Natural killer cell (primary cell): ENCODE data around the gene NRBF2. TPM values are rescaled to one million over a fixed set of nuclear protein-coding genes. Genes with fewer than 3 reads are reported as not detected.

Experiments used
- ATAC-seq, 3 donors: fragments of 150-1000 bp in 2 of 3; fragments of 200-7000 bp in 1 of 3; cut with Tn5 transposase; 1 replicate in 1 of 3; 2 replicates in 2 of 3; pipeline ENCODE4 v1.10.0; 2021; ENCODE audit warnings: mild to moderate bottlenecking in 2 of 3, moderate library complexity in 2 of 3
- DNase-seq, 2 donors: peaks; one replicate each; pipeline versions ENCODE4 v3.0.0 to v3.0.0-alpha.2; 2013 to 2021; ENCODE audit warnings: mixed read lengths in 1 of 2
- H3K27ac ChIP-seq: one replicate; pipeline ENCODE4 v1.5.1; 2013; ENCODE audit warnings: mild to moderate bottlenecking, low read length
- H3K27me3 ChIP-seq: one replicate; pipeline ENCODE4 v1.6.1; 2013; ENCODE audit warnings: low read length; ENCODE audit not compliant: control insufficient read depth, insufficient read depth
- H3K36me3 ChIP-seq: one replicate; pipeline ENCODE4 v1.6.1; 2013; ENCODE audit warnings: low read length; ENCODE audit not compliant: control insufficient read depth, insufficient read depth
- H3K4me1 ChIP-seq: one replicate; pipeline ENCODE4 v1.6.1; 2013; ENCODE audit warnings: low read length; ENCODE audit not compliant: control insufficient read depth, insufficient read depth
- H3K4me3 ChIP-seq: one replicate; pipeline ENCODE4 v1.5.1; 2013; ENCODE audit warnings: low read length
- H3K9me3 ChIP-seq: one replicate; pipeline ENCODE4 v1.6.1; 2013; ENCODE audit warnings: low read length; ENCODE audit not compliant: control insufficient read depth, insufficient read depth
- H3K27ac Mint-ChIP-seq, 2 donors: one replicate each; pipeline ENCODE4 v1.8.0; 2022; ENCODE audit warnings: mild to moderate bottlenecking in 2 of 2, mixed read lengths in 2 of 2, moderate library complexity in 1 of 2
- H3K27me3 Mint-ChIP-seq, 2 donors: one replicate each; pipeline ENCODE4 v1.8.0; 2022; ENCODE audit warnings: low read depth in 2 of 2, mixed read lengths in 2 of 2
- H3K36me3 Mint-ChIP-seq: one replicate; pipeline ENCODE4 v1.8.0; 2022; ENCODE audit warnings: mixed read lengths
- H3K4me1 Mint-ChIP-seq, 2 donors: one replicate each; pipeline ENCODE4 v1.8.0; 2022; ENCODE audit warnings: mixed read lengths in 2 of 2
- H3K4me3 Mint-ChIP-seq: one replicate; pipeline ENCODE4 v1.8.0; 2022; ENCODE audit warnings: mild to moderate bottlenecking, moderate library complexity, mixed read lengths
- H3K9me3 Mint-ChIP-seq, 2 donors: one replicate each; pipeline ENCODE4 v1.8.0; 2022; ENCODE audit warnings: mixed read lengths in 2 of 2
- WGBS: methylation state at CpG from one replicate; pipeline ENCODE4 v1.1.7; 2013; ENCODE audit warnings: missing lambda C conversion rate; ENCODE audit not compliant: insufficient coverage; 5-methylcytosine and 5-hydroxymethylcytosine counted together
- intact Hi-C: fragments of 100-400 bp; cut with micrococcal nuclease; formaldehyde crosslinking; loops from one replicate; pipeline ENCODE4 v1.14.2; 2022
- total RNA-seq, 4 donors: library from RNA; stranded (reverse); fragments of 120-200 nt in 1 of 4; gene quantifications; one replicate each; pipeline versions ENCODE4 v1.2.3 to v1.2.4, GENCODE V29; 2013 to 2022
- TF ChIP-seq, protein P1 (sequence below): fragments of 200-600 bp; IDR thresholded peaks from one replicate; pipeline ENCODE4 v1.8.0; 2022; ENCODE audit warnings: antibody characterized with exemption

The NRBF2 gene
- total RNA-seq, 3 donors from 2014 or later (not counting 1 experiment from before 2014, with no cell fraction given), result 17.7 to 21.3 (median 18.2) TPM

DNA sequence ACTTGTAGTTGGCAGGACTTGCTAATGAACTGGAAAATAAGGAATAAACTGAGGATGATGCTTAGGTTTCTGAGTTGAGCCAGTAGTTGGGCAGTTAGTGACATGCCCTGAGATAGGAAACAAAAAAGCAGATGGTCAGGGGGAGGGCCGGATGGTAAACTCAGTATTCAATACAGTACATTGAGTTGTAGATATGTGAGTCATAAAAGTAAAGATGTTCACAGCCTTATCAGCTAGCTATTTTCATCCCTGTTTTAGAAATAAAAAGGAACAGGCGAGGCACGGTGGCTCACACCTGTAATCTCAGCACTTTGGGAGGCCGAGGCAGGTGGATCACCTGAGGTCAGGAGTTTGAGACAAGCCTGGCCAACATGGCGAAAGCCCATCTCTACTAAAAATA is 22.2 kb upstream of the NRBF2 start:
- no peak overlapping the region for H3K27ac ChIP-seq
- no peaks in the 10 kb centered on the region for H3K36me3 ChIP-seq
- no peaks in the 10 kb centered on the region for H3K27me3 ChIP-seq
- H3K36me3 Mint-ChIP-seq, result no peaks in the 10 kb centered on the region
- peaks cover 15 to 26% of the 10 kb centered on the region in 2 donors for H3K27me3 Mint-ChIP-seq
- intact Hi-C loops, result no loop called here
- DNase-seq (no peak), ATAC-seq (no peak)
- 85% methylated on average over 5 of the region's 5 CpGs for WGBS
- no peaks in the 10 kb centered on the region for H3K9me3 Mint-ChIP-seq
- no peaks in the 10 kb centered on the region for H3K4me1 ChIP-seq
- H3K9me3 ChIP-seq, result no peaks in the 10 kb centered on the region
- H3K27ac Mint-ChIP-seq, result no peak overlapping the region
- no peak overlapping the region for H3K4me3 Mint-ChIP-seq
- no peaks in the 10 kb centered on the region for H3K4me1 Mint-ChIP-seq
- TF ChIP-seq, protein P1, sequence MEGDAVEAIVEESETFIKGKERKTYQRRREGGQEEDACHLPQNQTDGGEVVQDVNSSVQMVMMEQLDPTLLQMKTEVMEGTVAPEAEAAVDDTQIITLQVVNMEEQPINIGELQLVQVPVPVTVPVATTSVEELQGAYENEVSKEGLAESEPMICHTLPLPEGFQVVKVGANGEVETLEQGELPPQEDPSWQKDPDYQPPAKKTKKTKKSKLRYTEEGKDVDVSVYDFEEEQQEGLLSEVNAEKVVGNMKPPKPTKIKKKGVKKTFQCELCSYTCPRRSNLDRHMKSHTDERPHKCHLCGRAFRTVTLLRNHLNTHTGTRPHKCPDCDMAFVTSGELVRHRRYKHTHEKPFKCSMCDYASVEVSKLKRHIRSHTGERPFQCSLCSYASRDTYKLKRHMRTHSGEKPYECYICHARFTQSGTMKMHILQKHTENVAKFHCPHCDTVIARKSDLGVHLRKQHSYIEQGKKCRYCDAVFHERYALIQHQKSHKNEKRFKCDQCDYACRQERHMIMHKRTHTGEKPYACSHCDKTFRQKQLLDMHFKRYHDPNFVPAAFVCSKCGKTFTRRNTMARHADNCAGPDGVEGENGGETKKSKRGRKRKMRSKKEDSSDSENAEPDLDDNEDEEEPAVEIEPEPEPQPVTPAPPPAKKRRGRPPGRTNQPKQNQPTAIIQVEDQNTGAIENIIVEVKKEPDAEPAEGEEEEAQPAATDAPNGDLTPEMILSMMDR, result no peak
- no peak overlapping the region for H3K4me3 ChIP-seq

DNA sequence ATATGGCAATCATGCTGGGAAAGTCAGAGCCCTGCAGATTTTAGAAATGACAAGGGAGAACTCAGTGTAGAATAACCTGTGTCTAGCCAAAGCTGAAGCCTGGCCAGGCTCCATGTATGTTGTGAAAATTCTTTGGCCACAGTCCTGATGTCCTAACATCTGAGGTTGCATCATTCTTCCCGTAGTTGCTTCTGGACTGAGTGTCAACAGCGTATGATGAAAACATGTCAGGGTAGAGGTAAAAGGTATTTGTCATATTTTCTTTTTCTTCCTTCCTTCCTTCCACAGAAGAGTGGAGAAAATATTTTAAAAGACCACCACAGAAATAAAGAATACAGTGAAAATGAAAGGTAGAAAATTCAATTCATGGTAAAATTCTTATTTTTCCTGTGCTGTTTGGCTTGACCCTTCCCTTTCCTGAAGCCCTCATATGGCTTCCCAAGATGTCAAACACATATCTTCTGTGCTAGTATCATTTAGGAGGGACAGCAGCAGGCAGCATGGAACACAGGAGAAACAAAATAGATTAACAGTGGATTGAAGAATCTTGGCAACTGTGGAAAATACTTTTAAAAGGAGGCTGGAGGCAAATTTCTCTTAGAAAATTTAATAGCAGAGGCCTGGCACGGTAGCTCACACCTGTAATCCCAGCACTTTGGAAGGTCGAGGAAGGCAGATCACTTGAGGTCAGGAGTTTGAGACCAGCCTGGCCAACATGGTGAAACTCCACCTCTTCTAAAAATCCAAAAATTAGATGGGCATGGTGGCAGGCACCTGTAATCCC is 18.9 kb upstream of the NRBF2 start:
- Histone ChIP-seq H3K9me3 (no peaks in the 10 kb centered on the region), H3K27ac (no peak overlapping the region), H3K27me3 (no peaks in the 10 kb centered on the region), H3K4me1 (no peaks in the 10 kb centered on the region), H3K36me3 (no peaks in the 10 kb centered on the region), H3K4me3 (no peak overlapping the region)
- H3K9me3 Mint-ChIP-seq, result no peaks in the 10 kb centered on the region
- WGBS, result 82% methylated on average over 3 of the region's 4 CpGs
- TF ChIP-seq, protein P1, result no peak
- peaks cover 8 to 15% of the 10 kb centered on the region in 2 donors for H3K27me3 Mint-ChIP-seq
- DNase-seq, result no peak
- no peak overlapping the region for H3K4me3 Mint-ChIP-seq
- H3K36me3 Mint-ChIP-seq, result no peaks in the 10 kb centered on the region
- no peaks in the 10 kb centered on the region for H3K4me1 Mint-ChIP-seq
- intact Hi-C loops, result no loop called here
- H3K27ac Mint-ChIP-seq, result no peak overlapping the region
- no peak for ATAC-seq

DNA sequence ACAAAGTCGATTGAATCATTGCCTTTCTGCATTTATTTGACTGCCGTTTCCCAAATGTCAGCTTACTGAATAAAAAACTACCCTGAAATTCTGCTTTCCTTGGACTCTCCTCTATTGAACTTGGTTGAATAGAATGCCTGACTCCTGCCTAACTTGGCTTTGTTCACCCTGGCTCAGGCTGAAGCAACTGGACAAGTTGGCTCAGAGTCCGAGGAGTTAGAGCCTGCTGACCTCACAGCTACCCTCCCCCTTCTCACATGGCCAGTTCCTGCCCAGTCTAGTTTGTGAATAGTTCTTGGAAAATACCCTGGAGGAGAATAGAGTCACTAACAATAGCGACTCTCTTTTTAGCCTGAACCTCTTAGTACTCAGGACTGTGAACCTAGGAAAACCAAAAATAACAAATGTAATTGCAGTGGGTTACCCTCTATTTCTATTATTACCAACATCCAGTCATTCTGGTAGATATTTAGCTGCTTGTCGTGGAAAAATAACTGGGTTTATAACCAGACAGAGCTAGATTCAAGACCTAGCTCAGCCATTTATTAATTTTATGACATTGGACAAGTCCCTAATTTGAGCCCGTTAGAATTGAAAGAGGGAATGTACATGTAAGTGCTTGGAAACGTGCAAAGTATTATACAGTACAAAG is 17.3 kb upstream of the NRBF2 start:
- no peak overlapping the region for H3K27ac ChIP-seq
- no peaks in the 10 kb centered on the region for H3K27me3 ChIP-seq
- TF ChIP-seq, protein P1, result no peak
- Mint-ChIP-seq H3K36me3 (no peaks in the 10 kb centered on the region), H3K27me3 (peaks cover 2 to 11% of the 10 kb centered on the region in 2 donors), H3K27ac (no peak overlapping the region), H3K9me3 (no peaks in the 10 kb centered on the region), H3K4me3 (no peak overlapping the region), H3K4me1 (no peaks in the 10 kb centered on the region)
- no peaks in the 10 kb centered on the region for H3K36me3 ChIP-seq
- H3K4me3 ChIP-seq, result no peak overlapping the region
- no peaks in the 10 kb centered on the region for H3K4me1 ChIP-seq
- no peaks in the 10 kb centered on the region for H3K9me3 ChIP-seq
- ATAC-seq, result no peak
- intact Hi-C loops, result no loop called here
- no peak for DNase-seq
- 89% methylated on average over 5 of the region's 7 CpGs for WGBS
